H1 (cell line): ENCODE data around the gene LEMD1. TPM values are rescaled to one million over a fixed set of nuclear protein-coding genes. Genes with fewer than 3 reads are reported as not detected.

ENCODE experiments used
- CTCF ChIA-PET: fragments of 300-600 bp; sonication (Branson Sonifier 250); formaldehyde crosslinking; loops from one replicate; lab custom pipeline; 2021; ENCODE audit not compliant: partially characterized antibody; lab: Charles Lee
- POLR2A ChIA-PET: fragments of 300-600 bp; sonication (Branson Sonifier 250); formaldehyde crosslinking; loops from one replicate; lab custom pipeline; 2021; ENCODE audit warnings: inconsistent platforms; ENCODE audit not compliant: partially characterized antibody; lab: Charles Lee
- DNase-seq, 2 experiments: peaks; one replicate each; pipeline versions ENCODE4 v3.0.0 to v3.0.0-alpha.2; 2010 to 2022; ENCODE audit warnings: low spot score in 2 of 2, low read depth in 1 of 2, mixed read lengths in 1 of 2
- FAIRE-seq: peaks from 2 replicates; lab custom pipeline; 2011; peaks lifted over from hg19 to GRCh38; lab: Jason Lieb, UNC
- H2AFZ ChIP-seq: 2 replicates; pipeline ENCODE4 v1.8.1; 2012; ENCODE audit warnings: low read length, inconsistent platforms
- H2AK5ac ChIP-seq: 2 replicates; pipeline ENCODE4 v1.6.1; 2013; ENCODE audit warnings: low read depth, low read length
- H2BK120ac ChIP-seq: replicated peaks from 2 replicates; pipeline ENCODE3; 2013; ENCODE audit warnings: low read depth, low read length, inconsistent platforms
- H2BK12ac ChIP-seq: 2 replicates; pipeline ENCODE4 v1.6.1; 2013; ENCODE audit warnings: low read depth, low read length
- H2BK15ac ChIP-seq: 2 replicates; pipeline ENCODE4 v1.6.1; 2013; ENCODE audit warnings: low read length
- H2BK20ac ChIP-seq: 2 replicates; pipeline ENCODE4 v1.6.1; 2013; ENCODE audit warnings: low read length
- H2BK5ac ChIP-seq: 2 replicates; pipeline ENCODE4 v1.6.1; 2013; ENCODE audit warnings: low read depth, low read length
- H3K14ac ChIP-seq: 2 replicates; pipeline ENCODE4 v1.6.1; 2013; ENCODE audit warnings: inconsistent platforms; ENCODE audit not compliant: insufficient read length
- H3K18ac ChIP-seq: 2 replicates; pipeline ENCODE4 v1.6.1; 2013; ENCODE audit warnings: low read length; ENCODE audit errors: extremely low read depth
- H3K23ac ChIP-seq: 2 replicates; pipeline ENCODE4 v1.6.1; 2013; ENCODE audit warnings: inconsistent platforms; ENCODE audit not compliant: insufficient read length
- H3K23me2 ChIP-seq: 2 replicates; pipeline ENCODE4 v1.6.1; 2013; ENCODE audit warnings: low read depth, low read length
- H3K27ac ChIP-seq: 2 replicates; pipeline ENCODE4 v1.6.1; 2011; ENCODE audit warnings: low read depth, low read length, inconsistent platforms
- H3K27me3 ChIP-seq, 4 experiments: replicated peaks in 1 of 4; 1 replicate in 1 of 4; 2 replicates in 3 of 4; pipeline versions ENCODE4 v1.6.1 to v1.8.1; 2011 to 2013; ENCODE audit warnings: low read length in 3 of 4, mild to moderate bottlenecking in 3 of 4, inconsistent platforms in 2 of 4, mixed read lengths in 2 of 4, moderate library complexity in 1 of 4; ENCODE audit not compliant: control insufficient read depth in 3 of 4, insufficient read depth in 3 of 4; ENCODE audit errors: extremely low read depth in 1 of 4
- H3K36me3 ChIP-seq, 4 experiments: 2 replicates each; pipeline versions ENCODE4 v1.6.1 to v1.8.1; 2011 to 2013; ENCODE audit warnings: mild to moderate bottlenecking in 4 of 4, low read length in 3 of 4, moderate library complexity in 2 of 4, control low read depth in 1 of 4, inconsistent platforms in 1 of 4; ENCODE audit not compliant: insufficient read depth in 4 of 4, control insufficient read depth in 2 of 4
- H3K4ac ChIP-seq: replicated peaks from 2 replicates; pipeline ENCODE3; 2013; ENCODE audit warnings: low read length, low read depth, mixed read lengths, inconsistent platforms; ENCODE audit not compliant: insufficient read length
- H3K4me1 ChIP-seq, 4 experiments: replicated peaks in 1 of 4; 1 replicate in 1 of 4; 2 replicates in 3 of 4; pipeline versions ENCODE4 v1.6.1 to v1.8.1; 2011 to 2013; ENCODE audit warnings: low read length in 3 of 4, inconsistent platforms in 2 of 4, mixed read lengths in 1 of 4; ENCODE audit not compliant: insufficient read depth in 4 of 4, control insufficient read depth in 3 of 4
- H3K4me2 ChIP-seq, 2 experiments: 2 replicates each; pipeline versions ENCODE4 v1.6.1 to v1.8.1; 2011 to 2013; ENCODE audit warnings: low read depth in 2 of 2, low read length in 2 of 2, control low read depth in 1 of 2, inconsistent platforms in 1 of 2, mild to moderate bottlenecking in 1 of 2; ENCODE audit not compliant: insufficient read depth in 1 of 2
- H3K4me3 ChIP-seq, 4 experiments: fragments of 200-600, 300-600 bp in 1 of 4; sonication (generic), shearing (Covaris generic), sonication (Bioruptor Twin) in 1 of 4; 2 replicates each; pipeline versions ENCODE4 v1.5.1 to v1.8.1; 2011 to 2016; ENCODE audit warnings: low read length in 4 of 4, low read depth in 3 of 4, control low read depth in 2 of 4, inconsistent platforms in 2 of 4, mild to moderate bottlenecking in 2 of 4, mixed read lengths in 1 of 4, moderate library complexity in 1 of 4; ENCODE audit not compliant: insufficient read depth in 2 of 4; ENCODE audit errors: extremely low read depth in 1 of 4
- H3K56ac ChIP-seq: replicated peaks from 2 replicates; pipeline ENCODE3; 2013; ENCODE audit warnings: low read depth, mild to moderate bottlenecking, mixed read lengths, low read length, inconsistent platforms; ENCODE audit not compliant: insufficient read length
- H3K79me1 ChIP-seq: 2 replicates; pipeline ENCODE4 v1.6.1; 2013; ENCODE audit warnings: low read depth, low read length, control low read depth
- H3K79me2 ChIP-seq, 2 experiments: 2 replicates each; pipeline versions ENCODE4 v1.6.1 to v1.8.1; 2012 to 2013; ENCODE audit warnings: low read length in 2 of 2, mild to moderate bottlenecking in 2 of 2, inconsistent platforms in 1 of 2; ENCODE audit not compliant: insufficient read depth in 2 of 2, control insufficient read depth in 1 of 2
- H3K9ac ChIP-seq, 4 experiments: replicated peaks in 1 of 4; 1 replicate in 1 of 4; 2 replicates in 3 of 4; pipeline versions ENCODE4 v1.6.1 to v1.8.1; 2011 to 2013; ENCODE audit warnings: low read depth in 3 of 4, low read length in 3 of 4, control low read depth in 2 of 4, mild to moderate bottlenecking in 2 of 4, moderate library complexity in 2 of 4, inconsistent platforms in 1 of 4; ENCODE audit errors: extremely low read depth in 1 of 4
- H3K9me3 ChIP-seq, 2 experiments: 2 replicates each; pipeline versions ENCODE4 v1.6.1 to v1.8.1; 2012 to 2013; ENCODE audit warnings: mild to moderate bottlenecking in 2 of 2, moderate library complexity in 2 of 2, control low read depth in 1 of 2, inconsistent platforms in 1 of 2, low read depth in 1 of 2, low read length in 1 of 2, mixed read lengths in 1 of 2; ENCODE audit not compliant: insufficient read depth in 2 of 2
- H4K20me1 ChIP-seq, 2 experiments: replicated peaks in 1 of 2; 2 replicates each; pipeline versions ENCODE3 to v1.8.1; 2011 to 2013; ENCODE audit warnings: inconsistent platforms in 2 of 2, low read length in 2 of 2, mild to moderate bottlenecking in 1 of 2; ENCODE audit not compliant: insufficient read depth in 2 of 2, control insufficient read depth in 1 of 2
- H4K5ac ChIP-seq: 2 replicates; pipeline ENCODE4 v1.6.1; 2013; ENCODE audit warnings: low read length, low read depth, mixed read lengths, inconsistent platforms; ENCODE audit not compliant: insufficient read length
- H4K8ac ChIP-seq: 2 replicates; pipeline ENCODE4 v1.8.0; 2013; ENCODE audit warnings: mild to moderate bottlenecking, moderate library complexity, low read length, inconsistent platforms; ENCODE audit not compliant: insufficient read depth; ENCODE audit errors: extremely low read depth
- H4K91ac ChIP-seq: replicated peaks from 2 replicates; pipeline ENCODE3; 2013; ENCODE audit warnings: low read length, mixed read lengths, inconsistent platforms; ENCODE audit not compliant: insufficient read length
- ATF3 ChIP-seq: IDR thresholded peaks from 2 replicates; pipeline ENCODE4 v1.6.1; 2011; ENCODE audit warnings: low read depth, mild to moderate bottlenecking, low read length; ENCODE audit not compliant: insufficient read depth
- CTBP2 ChIP-seq: IDR thresholded peaks from 2 replicates; pipeline ENCODE4 v1.7.0; 2011; ENCODE audit warnings: borderline replicate concordance, mild to moderate bottlenecking, moderate library complexity, mixed read lengths, low read length; ENCODE audit not compliant: insufficient read depth, insufficient read length
- FOSL1 ChIP-seq: IDR thresholded peaks from 2 replicates; pipeline ENCODE4 v1.6.1; 2011; ENCODE audit warnings: mild to moderate bottlenecking, low read depth, low read length, moderate library complexity; ENCODE audit not compliant: insufficient read depth
- KDM4A ChIP-seq: IDR thresholded peaks from one replicate; pipeline ENCODE4 v1.7.1; 2012; ENCODE audit warnings: low read depth, mild to moderate bottlenecking, moderate library complexity, low read length, inconsistent platforms; ENCODE audit not compliant: severe bottlenecking
- KDM5A ChIP-seq: fragments of 200-600 bp; IDR thresholded peaks from 2 replicates; pipeline ENCODE4 v1.7.1; 2012; ENCODE audit warnings: mild to moderate bottlenecking, low read length, inconsistent platforms, mixed read lengths
- SIX5 ChIP-seq: IDR thresholded peaks from 2 replicates; pipeline ENCODE4 v1.6.1; 2011; ENCODE audit warnings: mild to moderate bottlenecking, low read depth, low read length
- SUZ12 ChIP-seq: fragments of 200-600 bp; sonication (generic); IDR thresholded peaks from 2 replicates; pipeline ENCODE4 v1.6.1; 2012; ENCODE audit warnings: mild to moderate bottlenecking, inconsistent platforms, low read length, moderate library complexity, mixed read lengths
- WGBS, 2 experiments: shearing (Covaris generic) in 1 of 2; methylation state at CpG; one replicate each; pipeline versions ENCODE4 v1.1.6 to v1.1.7; 2013 to 2015; ENCODE audit warnings: low lambda C conversion rate in 2 of 2, mixed read lengths in 2 of 2, inconsistent platforms in 1 of 2, low coverage in 1 of 2, missing lambda C conversion rate in 1 of 2; ENCODE audit not compliant: insufficient replicate concordance in 2 of 2, insufficient coverage in 1 of 2, insufficient read length in 1 of 2; ENCODE audit errors: extremely low coverage in 1 of 2, missing lambda C conversion rate in 1 of 2; 5-methylcytosine and 5-hydroxymethylcytosine counted together
- polyA plus RNA-seq, 7 experiments: library from polyadenylated mRNA; depleted of rRNA in 3 of 7; stranded (reverse) in 5 of 7; unstranded in 2 of 7; fragments of >200 nt in 5 of 7; fragments of 200-250 nt in 2 of 7; gene quantifications; 1 replicate in 5 of 7; 2 replicates in 1 of 7; 4 replicates in 1 of 7; pipeline versions ENCODE4 v1.2.1 to v1.2.3, GENCODE V29; 2011 to 2013; ENCODE audit warnings: missing spikeins in 2 of 7, mixed read lengths in 2 of 7
- total RNA-seq: library from RNA; stranded (reverse); fragmentation: NEBNext Ultra II Directional; extraction: Animal tissue kit (Norgen Biotek cat#: 25700); gene quantifications from 2 replicates; pipeline ENCODE4 v1.2.1, GENCODE V29; 2021

The LEMD1 gene
- total and polyA plus RNA-seq, 2 of the 8 experiments (the other 6 are each of a cell fraction or from before 2014, with no cell fraction given): 10.0 to 10.5 TPM

GRCh38 chr1:205374210-205375078 lies 47.4 kb downstream of the LEMD1 start:
- Histone ChIP-seq H3K4me2 (peak overlapping the region in 1 of 2 experiments; percentile 3; a peak in 1 of 4 replicates), H3K14ac (no peak overlapping the region), H3K9me3 (no peaks in the 10 kb centered on the region), H2BK20ac (no peak overlapping the region), H2BK5ac (no peak overlapping the region), H3K36me3 (no peaks in the 10 kb centered on the region), H2BK15ac (peak overlapping the region; percentile 1; the same call in 1 of the 2 replicates), H4K5ac (no peak overlapping the region), H3K79me1 (no peaks in the 10 kb centered on the region), H3K56ac (no peak overlapping the region), H2BK120ac (no peak overlapping the region), H4K20me1 (no peaks in the 10 kb centered on the region), H3K27ac (no peak overlapping the region), H3K79me2 (no peaks in the 10 kb centered on the region), H3K4me3 (no peak overlapping the region), H2AK5ac (no peak overlapping the region), H4K91ac (no peak overlapping the region), H3K18ac (no peak overlapping the region), H2AFZ (no peak overlapping the region), H4K8ac (no peak overlapping the region), H3K27me3 (no peaks in the 10 kb centered on the region), H3K4me1 (peaks cover 9 to 25% (median 19%) of the 10 kb centered on the region in 4 experiments; a peak in 5 of 7 replicates), H3K9ac (no peak overlapping the region), H2BK12ac (no peak overlapping the region), H3K23me2 (no peaks in the 10 kb centered on the region), H3K4ac (no peak overlapping the region), H3K23ac (no peak overlapping the region)
- FAIRE-seq (no peak), DNase-seq (no peak)
- ChIA-PET CTCF (interaction anchor here (0.9 to 14.6 kb wide), 11 partner anchors 18 to 150 kb away, joined by 3 to 207 read pairs (median 3); partner anchors contain the start of gene KLHDC8A), POLR2A (no interaction called here)
- WGBS, 2 experiments: 81% methylated on average over 10 of the region's 10 CpGs; no CpG with 5 or more reads in 1 of the 2 experiments
- TF ChIP-seq FOSL1 (no peak), KDM5A (no peak), ATF3 (no peak), SIX5 (no peak), CTBP2 (no peak), SUZ12 (no peak), KDM4A (no peak)
